ENCODE data around the gene ARHGAP22. TPM values are rescaled to one million over a fixed set of nuclear protein-coding genes. Genes with fewer than 3 reads are reported as not detected.

Gene ARHGAP22
- total and polyA plus RNA-seq, 2 experiments from 2014 or later, result 4.8 to 10.7 TPM

DNA sequence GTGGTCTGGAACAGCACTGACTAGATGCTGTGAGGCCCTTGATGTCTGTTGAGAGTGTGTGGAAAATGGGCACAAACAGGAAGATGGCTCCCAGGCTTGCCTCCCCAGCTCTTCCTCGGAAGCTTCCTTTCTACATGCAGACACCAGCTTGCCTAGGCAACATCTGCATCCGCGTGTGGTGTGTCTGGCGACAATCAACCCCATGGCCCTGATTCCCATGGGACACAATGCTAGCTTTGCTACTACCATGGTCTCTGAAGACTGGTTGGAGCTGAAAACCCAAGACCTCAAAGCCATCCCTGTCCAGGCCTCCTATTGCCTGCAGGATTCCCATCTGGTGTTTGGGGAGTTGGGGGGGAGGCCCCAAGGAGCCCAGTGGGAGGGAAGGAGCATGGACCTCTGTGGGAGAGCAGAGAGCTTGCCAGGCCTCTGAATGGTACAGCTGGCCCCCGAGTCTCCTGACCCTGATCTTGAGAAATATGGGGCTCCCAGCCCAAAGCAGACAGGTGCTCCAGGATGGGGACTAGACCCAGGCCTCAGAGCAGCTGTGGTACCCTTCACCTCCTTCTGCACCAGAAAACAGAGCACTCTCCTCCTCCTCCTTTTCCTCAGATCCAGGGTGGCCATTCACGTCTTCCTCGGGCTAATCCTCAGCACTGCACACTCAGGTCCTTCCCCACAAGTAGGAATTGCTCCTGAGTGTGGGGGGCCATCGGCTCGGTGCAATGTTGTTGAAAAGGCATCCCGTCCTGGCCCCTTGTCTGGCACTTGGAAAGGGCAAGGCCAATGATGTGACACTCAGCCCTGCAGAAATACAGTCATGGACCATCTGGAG lies 57.6 kb downstream of the ARHGAP22 start:
- ATAC-seq (no peak), DNase-seq (ENCODE audit: low spot score) (no peak)
- no peak overlapping the region for H3K4me2 ChIP-seq
- no peak for TF ChIP-seq NANOG (IDR thresholded peaks at IDR 0.05; ENCODE audit: borderline replicate concordance)
- TF ChIP-seq CREB1 (CRISPR knock-in tag; IDR thresholded peaks at IDR 0.05; ENCODE audit: low read depth), result no peak
- TF ChIP-seq ZNF114 (CRISPR knock-in tag; IDR thresholded peaks at IDR 0.05), result no peak
- H3K79me2 ChIP-seq (replicated peaks; ENCODE audit: insufficient read depth), result no peaks in the 10 kb centered on the region
- Mint-ChIP-seq H3K36me3 (ENCODE audit: low read depth) (no peaks in the 10 kb centered on the region), H3K9me3 (peaks cover 4% of the 10 kb centered on the region), H3K27me3 (ENCODE audit: insufficient read depth, low read depth, poor library complexity) (peaks cover 7% of the 10 kb centered on the region), H3K4me1 (peaks cover 21% of the 10 kb centered on the region; the same call in 2 of the 3 replicates), H3K4me3 (no peak overlapping the region), H3K27ac (no peak overlapping the region)
- H3K9me2 ChIP-seq (ENCODE audit: insufficient read depth), result no peaks in the 10 kb centered on the region
- H2AFZ ChIP-seq, result no peak overlapping the region
- H3K27ac ChIP-seq (ENCODE audit: low read depth), result no peak overlapping the region
- no peaks in the 10 kb centered on the region for H3K27me3 ChIP-seq (ENCODE audit: insufficient read depth)
- no peak overlapping the region for H3K4me3 ChIP-seq
- peaks cover 14% of the 10 kb centered on the region for H3K4me1 ChIP-seq (ENCODE audit: insufficient read depth)
- H3F3A ChIP-seq (replicated peaks; ENCODE audit: low read depth), result no peaks in the 10 kb centered on the region
- no peaks in the 10 kb centered on the region for H4K20me1 ChIP-seq (replicated peaks; ENCODE audit: insufficient read depth)
- H3K36me3 ChIP-seq (ENCODE audit: insufficient read depth), result no peaks in the 10 kb centered on the region

DNA sequence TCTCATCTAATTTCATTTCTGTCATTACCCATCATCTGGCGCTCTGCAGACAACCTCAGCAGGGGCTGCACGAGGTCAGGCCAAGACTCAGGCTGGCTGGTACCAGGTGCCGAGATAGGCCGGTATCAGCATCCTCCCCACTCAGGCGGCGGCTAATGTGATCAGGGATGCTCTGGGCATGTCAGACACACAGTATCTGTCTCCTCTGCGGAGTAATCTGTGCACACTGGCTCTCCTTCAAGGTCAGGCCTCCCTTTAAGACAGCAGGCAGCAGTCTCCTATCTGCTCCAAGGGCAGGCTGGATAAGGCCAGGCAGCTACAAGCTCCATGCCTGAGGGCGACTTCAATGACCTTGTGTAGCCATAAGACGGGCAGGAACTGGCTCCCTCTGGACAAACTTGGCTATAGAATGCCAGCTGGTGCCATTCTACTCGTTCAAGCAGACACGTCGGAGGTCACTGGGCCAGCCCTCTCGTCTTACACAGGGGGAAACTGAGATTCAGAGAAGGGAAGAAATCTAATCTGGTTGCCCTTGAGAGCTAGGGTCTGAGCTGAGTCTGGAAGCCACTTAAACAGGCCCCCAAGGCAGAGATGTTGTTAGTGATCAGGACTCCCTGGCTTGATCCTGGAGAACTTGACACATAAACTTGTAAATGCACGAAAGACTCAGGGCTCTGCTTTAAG lies 59.3 kb downstream of the ARHGAP22 start:
- Histone ChIP-seq H3K27me3 (ENCODE audit: insufficient read depth) (no peaks in the 10 kb centered on the region), H3K4me3 (no peak overlapping the region), H3K4me1 (ENCODE audit: insufficient read depth) (peaks cover 14% of the 10 kb centered on the region), H2AFZ (no peak overlapping the region), H3F3A (replicated peaks; ENCODE audit: low read depth) (no peaks in the 10 kb centered on the region), H3K4me2 (no peak overlapping the region), H3K9me2 (ENCODE audit: insufficient read depth) (no peaks in the 10 kb centered on the region), H3K79me2 (replicated peaks; ENCODE audit: insufficient read depth) (no peaks in the 10 kb centered on the region), H3K36me3 (ENCODE audit: insufficient read depth) (no peaks in the 10 kb centered on the region), H3K27ac (ENCODE audit: low read depth) (no peak overlapping the region), H4K20me1 (replicated peaks; ENCODE audit: insufficient read depth) (no peaks in the 10 kb centered on the region)
- Mint-ChIP-seq H3K9me3 (peaks cover 4% of the 10 kb centered on the region), H3K4me1 (peaks cover 27% of the 10 kb centered on the region), H3K36me3 (ENCODE audit: low read depth) (no peaks in the 10 kb centered on the region), H3K4me3 (no peak overlapping the region), H3K27me3 (ENCODE audit: insufficient read depth, low read depth, poor library complexity) (peaks cover 8% of the 10 kb centered on the region), H3K27ac (no peak overlapping the region)
- ATAC-seq (no peak), DNase-seq (ENCODE audit: low spot score) (no peak)
- TF ChIP-seq JUNB (IDR thresholded peaks at IDR 0.05; ENCODE audit: unreplicated experiment), result no peak
- TF ChIP-seq NANOG (IDR thresholded peaks at IDR 0.05; ENCODE audit: borderline replicate concordance), result no peak
- TF ChIP-seq ETS1 (IDR thresholded peaks at IDR 0.05), result no peak
- TF ChIP-seq EZH2phosphoT487 (IDR thresholded peaks at IDR 0.05; ENCODE audit: unreplicated experiment), result no peak
- no peak for TF ChIP-seq STAT1 (IDR thresholded peaks at IDR 0.05; ENCODE audit: unreplicated experiment)
- no peak for TF ChIP-seq EZH2 (IDR thresholded peaks at IDR 0.05; ENCODE audit: low read depth, unreplicated experiment)
- no peak for TF ChIP-seq POLR2AphosphoS5 (IDR thresholded peaks at IDR 0.05; ENCODE audit: low read depth)
- TF ChIP-seq, protein P1, sequence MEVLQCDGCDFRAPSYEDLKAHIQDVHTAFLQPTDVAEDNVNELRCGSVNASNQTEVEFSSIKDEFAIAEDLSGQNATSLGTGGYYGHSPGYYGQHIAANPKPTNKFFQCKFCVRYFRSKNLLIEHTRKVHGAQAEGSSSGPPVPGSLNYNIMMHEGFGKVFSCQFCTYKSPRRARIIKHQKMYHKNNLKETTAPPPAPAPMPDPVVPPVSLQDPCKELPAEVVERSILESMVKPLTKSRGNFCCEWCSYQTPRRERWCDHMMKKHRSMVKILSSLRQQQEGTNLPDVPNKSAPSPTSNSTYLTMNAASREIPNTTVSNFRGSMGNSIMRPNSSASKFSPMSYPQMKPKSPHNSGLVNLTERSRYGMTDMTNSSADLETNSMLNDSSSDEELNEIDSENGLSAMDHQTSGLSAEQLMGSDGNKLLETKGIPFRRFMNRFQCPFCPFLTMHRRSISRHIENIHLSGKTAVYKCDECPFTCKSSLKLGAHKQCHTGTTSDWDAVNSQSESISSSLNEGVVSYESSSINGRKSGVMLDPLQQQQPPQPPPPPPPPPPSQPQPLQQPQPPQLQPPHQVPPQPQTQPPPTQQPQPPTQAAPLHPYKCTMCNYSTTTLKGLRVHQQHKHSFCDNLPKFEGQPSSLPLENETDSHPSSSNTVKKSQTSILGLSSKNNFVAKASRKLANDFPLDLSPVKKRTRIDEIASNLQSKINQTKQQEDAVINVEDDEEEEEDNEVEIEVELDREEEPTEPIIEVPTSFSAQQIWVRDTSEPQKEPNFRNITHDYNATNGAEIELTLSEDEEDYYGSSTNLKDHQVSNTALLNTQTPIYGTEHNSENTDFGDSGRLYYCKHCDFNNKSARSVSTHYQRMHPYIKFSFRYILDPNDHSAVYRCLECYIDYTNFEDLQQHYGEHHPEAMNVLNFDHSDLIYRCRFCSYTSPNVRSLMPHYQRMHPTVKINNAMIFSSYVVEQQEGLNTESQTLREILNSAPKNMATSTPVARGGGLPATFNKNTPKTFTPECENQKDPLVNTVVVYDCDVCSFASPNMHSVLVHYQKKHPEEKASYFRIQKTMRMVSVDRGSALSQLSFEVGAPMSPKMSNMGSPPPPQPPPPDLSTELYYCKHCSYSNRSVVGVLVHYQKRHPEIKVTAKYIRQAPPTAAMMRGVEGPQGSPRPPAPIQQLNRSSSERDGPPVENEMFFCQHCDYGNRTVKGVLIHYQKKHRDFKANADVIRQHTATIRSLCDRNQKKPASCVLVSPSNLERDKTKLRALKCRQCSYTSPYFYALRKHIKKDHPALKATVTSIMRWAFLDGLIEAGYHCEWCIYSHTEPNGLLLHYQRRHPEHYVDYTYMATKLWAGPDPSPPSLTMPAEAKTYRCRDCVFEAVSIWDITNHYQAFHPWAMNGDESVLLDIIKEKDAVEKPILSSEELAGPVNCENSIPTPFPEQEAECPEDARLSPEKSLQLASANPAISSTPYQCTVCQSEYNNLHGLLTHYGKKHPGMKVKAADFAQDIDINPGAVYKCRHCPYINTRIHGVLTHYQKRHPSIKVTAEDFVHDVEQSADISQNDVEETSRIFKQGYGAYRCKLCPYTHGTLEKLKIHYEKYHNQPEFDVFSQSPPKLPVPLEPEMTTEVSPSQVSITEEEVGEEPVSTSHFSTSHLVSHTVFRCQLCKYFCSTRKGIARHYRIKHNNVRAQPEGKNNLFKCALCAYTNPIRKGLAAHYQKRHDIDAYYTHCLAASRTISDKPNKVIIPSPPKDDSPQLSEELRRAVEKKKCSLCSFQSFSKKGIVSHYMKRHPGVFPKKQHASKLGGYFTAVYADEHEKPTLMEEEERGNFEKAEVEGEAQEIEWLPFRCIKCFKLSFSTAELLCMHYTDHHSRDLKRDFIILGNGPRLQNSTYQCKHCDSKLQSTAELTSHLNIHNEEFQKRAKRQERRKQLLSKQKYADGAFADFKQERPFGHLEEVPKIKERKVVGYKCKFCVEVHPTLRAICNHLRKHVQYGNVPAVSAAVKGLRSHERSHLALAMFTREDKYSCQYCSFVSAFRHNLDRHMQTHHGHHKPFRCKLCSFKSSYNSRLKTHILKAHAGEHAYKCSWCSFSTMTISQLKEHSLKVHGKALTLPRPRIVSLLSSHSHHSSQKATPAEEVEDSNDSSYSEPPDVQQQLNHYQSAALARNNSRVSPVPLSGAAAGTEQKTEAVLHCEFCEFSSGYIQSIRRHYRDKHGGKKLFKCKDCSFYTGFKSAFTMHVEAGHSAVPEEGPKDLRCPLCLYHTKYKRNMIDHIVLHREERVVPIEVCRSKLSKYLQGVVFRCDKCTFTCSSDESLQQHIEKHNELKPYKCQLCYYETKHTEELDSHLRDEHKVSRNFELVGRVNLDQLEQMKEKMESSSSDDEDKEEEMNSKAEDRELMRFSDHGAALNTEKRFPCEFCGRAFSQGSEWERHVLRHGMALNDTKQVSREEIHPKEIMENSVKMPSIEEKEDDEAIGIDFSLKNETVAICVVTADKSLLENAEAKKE (CRISPR knock-in tag; IDR thresholded peaks at IDR 0.05), result no peak

Measured in GM23338 (cell line).